HG03432 (cell line): Measurements from ENCODE around the gene HOXC10.
A peak's percentile ranks its signal among the peaks of the same experiment; 100 is the strongest.

ENCODE experiments used
- ATAC-seq: cut with Tn5 transposase; IDR thresholded peaks from one replicate; pipeline ENCODE4 v1.9.1; 2021; ENCODE audit warnings: mild to moderate bottlenecking, moderate library complexity; ENCODE audit not compliant: unreplicated experiment

HOXC10 gene

GRCh38 chr12:53989227-53990113 lies 4.5 kb downstream of the HOXC10 start:
- ATAC-seq: peak; percentile 43

- ATAC-seq: no peak
Measured at GRCh38 chr12:53990311-53991076, 5.5 kb downstream of the HOXC10 start.

GRCh38 chr12:53991077-53991460 lies 6.1 kb downstream of the HOXC10 start:
- ATAC-seq: no peak

GRCh38 chr12:53992377-53992889 lies 7.5 kb downstream of the HOXC10 start:
- ATAC-seq: no peak

GRCh38 chr12:53993162-53994008 lies 8.4 kb downstream of the HOXC10 start:
- ATAC-seq: no peak

- ATAC-seq: no peak
Measured at GRCh38 chr12:53994009-53994263, 9.0 kb downstream of the HOXC10 start.

- ATAC-seq: no peak
Measured at GRCh38 chr12:53994264-53995001, 9.5 kb downstream of the HOXC10 start.

- no peak for ATAC-seq
Measured at GRCh38 chr12:53995002-53995377, 10.0 kb downstream of the HOXC10 start.

GRCh38 chr12:53995378-53996239 lies 10.7 kb downstream of the HOXC10 start:
- no peak for ATAC-seq

GRCh38 chr12:53996240-53997203 lies 11.6 kb downstream of the HOXC10 start:
- ATAC-seq: no peak

- ATAC-seq: no peak
Measured at GRCh38 chr12:53997204-53998109, 12.5 kb downstream of the HOXC10 start.

- ATAC-seq: no peak
Measured at GRCh38 chr12:53998110-53998899, 13.4 kb downstream of the HOXC10 start.

- ATAC-seq: no peak
Measured at GRCh38 chr12:53998900-53999236, 13.9 kb downstream of the HOXC10 start.

GRCh38 chr12:53999559-54000115 lies 14.7 kb downstream of the HOXC10 start:
- ATAC-seq: no peak

- no peak for ATAC-seq
Measured at GRCh38 chr12:54000116-54001114, 15.5 kb downstream of the HOXC10 start, which contains the start of gene HOXC9. HOXC9 (plus strand) TSS chr12:54000161; CDS start chr12:54000189, 28 bp downstream.
